Stimulated activated naive CD8-positive, alpha-beta T cell treated with anti-CD3 and anti-CD28 coated beads, Interleukin-15, Interleukin-2, amounts not matched to agents 100 U/mL and 50 U/mL, for 24 hours (primary cell): ENCODE results near the gene PAX3.

ENCODE experiments used
- ATAC-seq: fragments of 150-1000 bp; cut with Tn5 transposase; one replicate; pipeline ENCODE4 v1.10.0; 2021
- DNase-seq: peaks from one replicate; pipeline ENCODE4 v3.0.0; 2021

Gene PAX3

DNA sequence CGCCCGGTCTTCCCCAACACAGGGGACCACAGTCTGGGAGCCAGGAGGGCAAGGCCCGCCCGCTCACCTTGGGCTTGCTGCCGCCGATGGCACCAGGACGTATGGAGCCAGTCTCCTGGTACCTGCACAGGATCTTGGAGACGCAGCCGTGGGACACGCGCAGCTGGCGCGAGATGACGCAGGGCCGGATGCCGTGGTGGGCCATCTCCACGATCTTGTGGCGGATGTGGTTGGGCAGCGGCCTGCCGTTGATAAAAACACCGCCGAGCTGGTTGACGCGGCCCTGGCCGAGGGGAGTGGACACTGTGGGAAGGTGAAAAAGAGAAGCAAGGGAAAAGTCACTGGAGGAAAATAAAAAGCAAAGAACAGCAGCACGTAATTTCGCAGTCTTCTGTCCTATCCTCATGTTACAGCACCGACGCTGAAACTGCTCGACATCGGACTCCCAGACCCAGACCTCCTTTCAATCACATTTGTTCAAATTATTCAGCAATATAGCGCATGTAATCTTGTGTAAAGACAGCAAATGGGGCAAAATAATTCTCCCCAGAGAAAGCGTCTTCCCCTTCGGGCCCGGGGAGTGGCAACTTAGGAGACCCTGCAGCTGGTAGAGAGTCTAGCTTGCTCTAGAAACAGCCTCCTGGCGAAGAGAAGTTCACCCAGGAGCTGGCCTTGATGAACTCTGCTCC lies 1.7 kb downstream of the PAX3 start:
- DNase-seq = no peak
- ATAC-seq = no peak

DNA sequence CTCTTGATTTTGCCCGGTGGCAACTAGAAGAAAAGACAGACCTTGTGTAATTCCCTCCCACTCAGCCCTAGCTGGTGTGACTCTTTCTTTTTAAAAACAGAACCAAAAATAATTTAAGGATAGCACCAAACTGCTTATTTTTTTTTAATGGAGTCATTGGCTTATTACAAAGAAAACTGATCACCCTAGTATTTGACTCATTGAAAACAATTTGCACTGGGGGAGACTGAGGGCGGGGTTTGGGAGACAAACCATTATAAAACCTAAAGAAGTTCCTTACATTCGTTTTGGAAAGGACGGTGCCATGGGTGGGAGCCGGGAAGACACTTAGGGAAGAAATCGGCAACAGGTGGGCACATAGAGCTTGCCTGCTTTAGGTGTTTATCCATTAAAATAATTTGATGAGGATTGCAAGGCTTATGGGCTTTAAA lies 2.5 kb downstream of the PAX3 start:
- DNase-seq (no peak), ATAC-seq (no peak)

GRCh38 chr2:222295368-222296062 lies 3.3 kb downstream of the PAX3 start:
- ATAC-seq = no peak
- DNase-seq = no peak

DNA sequence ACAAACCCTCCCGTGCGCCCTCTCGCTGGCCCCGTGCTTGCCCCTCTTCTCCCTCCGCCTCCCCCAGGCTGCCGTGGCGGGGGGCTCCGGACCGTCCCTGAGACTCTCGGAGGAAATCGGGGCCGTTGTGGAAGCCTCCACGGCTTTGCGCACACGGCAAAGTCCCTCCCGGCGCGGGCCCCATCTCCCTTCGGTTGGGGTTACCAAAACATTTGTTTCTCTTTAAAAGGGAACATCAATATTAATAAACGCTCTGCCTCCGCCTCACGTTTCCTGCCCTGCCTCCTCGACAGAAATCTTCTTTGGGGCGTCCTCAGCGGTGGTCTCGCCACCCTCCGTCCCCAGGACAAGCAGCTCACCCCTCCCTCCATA lies 3.8 kb downstream of the PAX3 start:
- ATAC-seq = no peak
- DNase-seq = no peak

GRCh38 chr2:222293660-222294630 lies 4.9 kb downstream of the PAX3 start:
- DNase-seq (no peak), ATAC-seq (no peak)

GRCh38 chr2:222292149-222293134 lies 6.4 kb downstream of the PAX3 start:
- DNase-seq (no peak), ATAC-seq (no peak)

- DNase-seq (no peak), ATAC-seq (no peak)
Measured at GRCh38 chr2:222291485-222291841, 7.3 kb downstream of the PAX3 start.

GRCh38 chr2:222290736-222291484 lies 7.9 kb downstream of the PAX3 start:
- no peak for DNase-seq
- ATAC-seq = no peak

DNA sequence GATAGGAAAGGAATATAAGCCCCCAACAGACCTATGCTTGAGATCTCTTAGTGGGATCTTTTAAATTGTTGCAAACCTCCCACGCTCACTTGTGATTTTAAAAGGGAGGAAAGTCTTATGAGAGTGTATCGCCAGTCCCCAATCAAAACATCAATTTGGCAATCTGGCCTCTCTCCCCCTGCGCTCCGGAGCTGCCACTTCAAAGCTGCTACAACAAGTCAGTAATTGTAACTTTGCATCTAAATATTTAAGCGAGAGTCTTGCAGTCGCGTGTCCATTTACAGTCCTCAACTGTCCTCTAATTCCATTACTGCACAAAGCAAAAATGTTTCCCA lies 8.4 kb downstream of the PAX3 start:
- ATAC-seq = no peak
- DNase-seq = no peak

GRCh38 chr2:222289278-222290160 lies 9.3 kb downstream of the PAX3 start:
- ATAC-seq (no peak), DNase-seq (no peak)

DNA sequence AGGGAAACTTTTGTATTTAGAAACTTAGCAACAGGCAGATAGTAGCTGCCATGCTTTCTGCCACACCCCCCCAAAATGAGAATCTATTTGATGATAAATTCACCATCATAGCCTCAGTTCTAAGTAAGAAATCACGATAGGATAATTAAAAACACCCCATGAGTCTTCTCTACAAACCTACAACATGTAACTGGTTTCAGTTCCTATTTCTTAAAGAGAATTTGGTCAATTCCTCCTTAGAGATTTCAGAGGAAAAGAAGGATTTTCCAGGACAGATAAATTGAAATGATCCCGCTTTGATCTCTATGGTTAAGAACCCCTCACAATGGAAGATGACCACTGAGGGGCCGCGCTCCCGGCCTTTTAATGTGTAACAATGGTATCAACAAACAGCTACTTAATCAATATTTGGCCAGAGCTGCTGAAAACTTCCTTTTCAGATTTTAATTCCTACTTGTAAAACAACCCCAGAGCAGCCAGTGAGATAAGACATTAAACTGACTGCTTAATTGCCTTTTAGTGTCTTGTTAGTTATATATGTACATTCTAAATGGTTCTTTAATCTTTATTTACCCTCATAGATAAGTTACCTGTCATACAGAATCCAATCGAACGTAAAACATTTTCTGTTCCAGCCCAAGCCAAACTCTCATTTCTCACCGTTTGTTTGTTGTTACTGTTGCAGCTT lies 10.1 kb downstream of the PAX3 start:
- DNase-seq (no peak), ATAC-seq (no peak)

DNA sequence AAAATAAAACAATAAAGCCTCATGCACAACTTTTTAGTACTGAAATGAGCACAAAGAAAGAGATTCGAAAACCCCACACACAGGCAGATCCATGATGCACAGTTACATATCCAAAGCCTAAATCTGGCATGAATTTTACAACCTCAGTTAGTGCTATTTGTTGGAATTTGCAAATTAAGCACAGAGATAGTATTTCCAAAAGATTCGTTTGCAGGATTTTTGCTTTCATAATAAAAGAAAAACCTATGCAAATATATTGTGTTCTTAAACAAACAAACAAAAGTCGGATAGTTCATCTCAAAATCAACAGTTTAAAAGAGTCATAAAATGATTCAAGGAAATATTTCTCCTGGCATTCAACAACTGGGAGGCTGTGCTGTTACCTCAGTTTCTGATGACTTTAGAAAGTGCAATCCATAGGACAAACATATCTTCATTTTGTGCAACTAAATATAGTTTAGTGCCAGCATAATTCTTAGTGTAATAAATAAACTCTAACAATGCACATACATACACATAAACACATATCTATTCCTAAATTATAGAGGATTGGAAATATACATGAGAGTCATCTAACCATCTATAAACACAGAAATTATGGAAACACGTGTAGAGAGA lies 10.8 kb downstream of the PAX3 start:
- DNase-seq (no peak), ATAC-seq (no peak)

GRCh38 chr2:222284466-222284865 lies 14.3 kb downstream of the PAX3 start:
- ATAC-seq (no peak), DNase-seq (no peak)

DNA sequence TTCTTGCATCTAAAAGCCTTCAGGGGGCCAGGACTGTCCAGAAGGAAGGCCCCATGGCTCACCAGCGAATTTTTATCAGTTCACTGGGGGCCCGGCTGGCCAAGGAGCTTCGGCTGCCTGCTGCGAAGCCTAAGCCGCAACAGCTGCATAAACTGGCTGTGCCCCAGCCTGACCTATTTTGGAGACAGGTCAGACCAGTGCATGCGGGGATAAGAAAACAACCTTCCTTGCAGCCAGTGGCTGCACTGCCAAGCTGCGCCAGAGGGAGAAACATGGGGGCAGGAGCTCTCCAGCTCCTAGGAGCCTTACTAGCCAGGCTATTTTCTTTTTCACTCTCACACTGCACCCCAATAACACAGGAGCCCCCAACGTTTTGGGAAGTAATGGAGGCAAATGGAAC lies 15.2 kb downstream of the PAX3 start:
- ATAC-seq (no peak), DNase-seq (no peak)

- DNase-seq (no peak), ATAC-seq (no peak)
Measured at GRCh38 chr2:222281506-222281905, 17.3 kb downstream of the PAX3 start.

DNA sequence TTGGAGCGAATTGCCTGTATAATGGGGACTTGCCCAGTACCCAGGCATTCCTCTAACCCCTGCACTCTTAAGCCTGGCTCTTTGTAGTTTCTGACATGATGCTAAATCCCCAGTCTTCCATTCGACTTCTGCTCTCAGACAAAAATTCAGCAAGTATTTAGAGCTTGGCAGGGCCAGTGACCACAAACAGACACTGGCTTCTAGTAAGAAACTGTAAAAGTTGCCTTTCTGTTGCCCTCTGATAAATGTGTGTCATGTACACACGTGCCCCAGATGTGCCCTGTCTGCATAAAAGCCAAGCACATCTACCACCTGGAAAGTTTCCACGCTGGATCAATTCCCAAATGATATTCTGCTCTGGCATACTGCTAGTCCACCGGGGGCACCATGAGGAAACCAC lies 18.0 kb downstream of the PAX3 start:
- ATAC-seq (no peak), DNase-seq (no peak)

- DNase-seq = no peak
- no peak for ATAC-seq
Measured at GRCh38 chr2:222272446-222273015, 26.3 kb downstream of the PAX3 start.

DNA sequence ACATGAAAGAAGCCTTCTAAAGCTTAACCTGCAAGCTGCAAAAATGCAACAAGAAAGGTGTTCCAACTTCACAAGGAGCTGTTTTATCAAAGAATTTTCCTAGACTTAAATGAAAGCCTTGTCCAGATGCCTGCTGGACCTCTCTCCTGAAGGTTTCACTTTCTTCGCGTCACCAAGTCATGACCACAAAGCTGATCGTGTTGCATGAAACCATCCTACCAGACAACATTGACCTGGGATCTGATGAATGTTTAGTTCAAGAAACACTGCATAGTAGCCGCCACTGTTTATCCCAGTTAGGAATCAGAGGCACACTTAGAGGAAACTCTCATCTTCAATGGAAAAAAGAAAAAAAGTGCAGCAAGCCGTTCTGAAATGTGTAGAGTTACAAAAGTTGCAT lies 26.9 kb downstream of the PAX3 start:
- ATAC-seq (no peak), DNase-seq (no peak)

- ATAC-seq (no peak), DNase-seq (no peak)
Measured at GRCh38 chr2:222270396-222270795, 28.4 kb downstream of the PAX3 start.
